H1 (cell line): Measurements from ENCODE around the gene C1orf74. TPM values are rescaled to one million over a fixed set of nuclear protein-coding genes. Genes with fewer than 3 reads are reported as not detected.

ENCODE experiments used
- RFX5 ChIP-seq: IDR thresholded peaks from 2 replicates; pipeline ENCODE4 v1.6.1; 2011; ENCODE audit warnings: low read depth, low read length, improper control_type of control experiment, borderline replicate concordance
- polyA plus RNA-seq, 7 experiments: library from polyadenylated mRNA; depleted of rRNA in 3 of 7; stranded (reverse) in 5 of 7; unstranded in 2 of 7; fragments of >200 nt in 5 of 7; fragments of 200-250 nt in 2 of 7; gene quantifications; 1 replicate in 5 of 7; 2 replicates in 1 of 7; 4 replicates in 1 of 7; pipeline versions ENCODE4 v1.2.1 to v1.2.3, GENCODE V29; 2011 to 2013; ENCODE audit warnings: missing spikeins in 2 of 7, mixed read lengths in 2 of 7
- total RNA-seq: library from RNA; stranded (reverse); fragmentation: NEBNext Ultra II Directional; extraction: Animal tissue kit (Norgen Biotek cat#: 25700); gene quantifications from 2 replicates; pipeline ENCODE4 v1.2.1, GENCODE V29; 2021
- TF ChIP-seq, protein P1 (sequence below), 3 experiments: IDR thresholded peaks; 1 replicate in 2 of 3; 2 replicates in 1 of 3; pipeline versions ENCODE4 v1.5.1 to v1.6.1; 2011; ENCODE audit warnings: low read length in 3 of 3, mild to moderate bottlenecking in 3 of 3, inconsistent platforms in 2 of 3, low read depth in 1 of 3, moderate library complexity in 1 of 3; ENCODE audit not compliant: insufficient read depth in 1 of 3; ENCODE audit errors: control extremely low read depth in 1 of 3
- TF ChIP-seq, protein P2 (sequence below): IDR thresholded peaks from 2 replicates; pipeline ENCODE4 v1.6.1; 2012; ENCODE audit warnings: inconsistent platforms

The C1orf74 gene
- total and polyA plus RNA-seq, 2 of the 8 experiments (the other 6 are each of a cell fraction or from before 2014, with no cell fraction given), result 3.1 to 3.9 TPM

DNA sequence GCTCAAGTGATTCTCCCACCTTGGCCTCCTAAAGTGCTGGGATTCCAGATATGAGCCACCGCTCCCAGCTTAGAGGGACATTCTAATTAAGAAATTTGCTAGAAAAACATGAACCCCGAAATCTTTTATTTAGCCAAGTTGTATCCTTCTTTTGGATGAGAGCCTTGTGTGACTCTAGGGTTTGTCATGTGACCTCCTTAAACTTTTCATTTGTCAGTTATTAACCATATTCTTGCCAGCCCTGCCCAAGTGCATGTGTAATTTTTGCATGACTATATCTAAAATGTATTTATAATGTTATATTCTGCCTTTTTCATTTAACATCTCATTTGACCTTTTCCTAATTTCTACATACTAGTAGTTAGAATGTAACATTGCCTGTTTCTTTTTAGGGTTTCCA, 45.4 kb upstream of the C1orf74 start (continued):
- TF ChIP-seq, protein P1, sequence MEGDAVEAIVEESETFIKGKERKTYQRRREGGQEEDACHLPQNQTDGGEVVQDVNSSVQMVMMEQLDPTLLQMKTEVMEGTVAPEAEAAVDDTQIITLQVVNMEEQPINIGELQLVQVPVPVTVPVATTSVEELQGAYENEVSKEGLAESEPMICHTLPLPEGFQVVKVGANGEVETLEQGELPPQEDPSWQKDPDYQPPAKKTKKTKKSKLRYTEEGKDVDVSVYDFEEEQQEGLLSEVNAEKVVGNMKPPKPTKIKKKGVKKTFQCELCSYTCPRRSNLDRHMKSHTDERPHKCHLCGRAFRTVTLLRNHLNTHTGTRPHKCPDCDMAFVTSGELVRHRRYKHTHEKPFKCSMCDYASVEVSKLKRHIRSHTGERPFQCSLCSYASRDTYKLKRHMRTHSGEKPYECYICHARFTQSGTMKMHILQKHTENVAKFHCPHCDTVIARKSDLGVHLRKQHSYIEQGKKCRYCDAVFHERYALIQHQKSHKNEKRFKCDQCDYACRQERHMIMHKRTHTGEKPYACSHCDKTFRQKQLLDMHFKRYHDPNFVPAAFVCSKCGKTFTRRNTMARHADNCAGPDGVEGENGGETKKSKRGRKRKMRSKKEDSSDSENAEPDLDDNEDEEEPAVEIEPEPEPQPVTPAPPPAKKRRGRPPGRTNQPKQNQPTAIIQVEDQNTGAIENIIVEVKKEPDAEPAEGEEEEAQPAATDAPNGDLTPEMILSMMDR (IDR thresholded peaks at IDR 0.05; ENCODE audit: control extremely low read depth in 1 of 3, insufficient read depth in 1 of 3, low read depth in 1 of 3, low read length in 3 of 3), result no peak
- no peak for TF ChIP-seq RFX5
- TF ChIP-seq, protein P2, sequence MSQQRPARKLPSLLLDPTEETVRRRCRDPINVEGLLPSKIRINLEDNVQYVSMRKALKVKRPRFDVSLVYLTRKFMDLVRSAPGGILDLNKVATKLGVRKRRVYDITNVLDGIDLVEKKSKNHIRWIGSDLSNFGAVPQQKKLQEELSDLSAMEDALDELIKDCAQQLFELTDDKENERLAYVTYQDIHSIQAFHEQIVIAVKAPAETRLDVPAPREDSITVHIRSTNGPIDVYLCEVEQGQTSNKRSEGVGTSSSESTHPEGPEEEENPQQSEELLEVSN, result no peak
